Measurements from ENCODE around the gene CARS2. TPM values are rescaled to one million over a fixed set of nuclear protein-coding genes. Genes with fewer than 3 reads are reported as not detected.
"Not testable (repeated sequence)": the region's sequence is repeated elsewhere in the genome, so short reads cannot be mapped to it uniquely, and the experiment has no call there.

The CARS2 gene
- total RNA-seq, 1 donor from 2014 or later, result 73.6 TPM

- Histone ChIP-seq H3K27me3 (ENCODE audit: control insufficient read depth, insufficient read depth, low read length) (no peaks in the 10 kb centered on the region), H3K36me3 (ENCODE audit: control insufficient read depth, insufficient read depth, low read length) (peaks cover 2% of the 10 kb centered on the region), H3K4me3 (ENCODE audit: low read depth, low read length) (no peak overlapping the region)
- no peak for DNase-seq (ENCODE audit: low read depth)
- TF ChIP-seq, protein P1, sequence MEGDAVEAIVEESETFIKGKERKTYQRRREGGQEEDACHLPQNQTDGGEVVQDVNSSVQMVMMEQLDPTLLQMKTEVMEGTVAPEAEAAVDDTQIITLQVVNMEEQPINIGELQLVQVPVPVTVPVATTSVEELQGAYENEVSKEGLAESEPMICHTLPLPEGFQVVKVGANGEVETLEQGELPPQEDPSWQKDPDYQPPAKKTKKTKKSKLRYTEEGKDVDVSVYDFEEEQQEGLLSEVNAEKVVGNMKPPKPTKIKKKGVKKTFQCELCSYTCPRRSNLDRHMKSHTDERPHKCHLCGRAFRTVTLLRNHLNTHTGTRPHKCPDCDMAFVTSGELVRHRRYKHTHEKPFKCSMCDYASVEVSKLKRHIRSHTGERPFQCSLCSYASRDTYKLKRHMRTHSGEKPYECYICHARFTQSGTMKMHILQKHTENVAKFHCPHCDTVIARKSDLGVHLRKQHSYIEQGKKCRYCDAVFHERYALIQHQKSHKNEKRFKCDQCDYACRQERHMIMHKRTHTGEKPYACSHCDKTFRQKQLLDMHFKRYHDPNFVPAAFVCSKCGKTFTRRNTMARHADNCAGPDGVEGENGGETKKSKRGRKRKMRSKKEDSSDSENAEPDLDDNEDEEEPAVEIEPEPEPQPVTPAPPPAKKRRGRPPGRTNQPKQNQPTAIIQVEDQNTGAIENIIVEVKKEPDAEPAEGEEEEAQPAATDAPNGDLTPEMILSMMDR (IDR thresholded peaks at IDR 0.05; ENCODE audit: insufficient read depth, low read length, poor library complexity, severe bottlenecking), result no peak
Measured at GRCh38 chr13:110702089-110702488, 3.8 kb downstream of the CARS2 start.

GRCh38 chr13:110701061-110701460 lies 4.9 kb downstream of the CARS2 start:
- H3K27me3 ChIP-seq (ENCODE audit: control insufficient read depth, insufficient read depth, low read length); H3K36me3 ChIP-seq (ENCODE audit: control insufficient read depth, insufficient read depth, low read length); H3K4me3 ChIP-seq (ENCODE audit: low read depth, low read length); DNase-seq (ENCODE audit: low read depth): not testable (repeated sequence)

DNA sequence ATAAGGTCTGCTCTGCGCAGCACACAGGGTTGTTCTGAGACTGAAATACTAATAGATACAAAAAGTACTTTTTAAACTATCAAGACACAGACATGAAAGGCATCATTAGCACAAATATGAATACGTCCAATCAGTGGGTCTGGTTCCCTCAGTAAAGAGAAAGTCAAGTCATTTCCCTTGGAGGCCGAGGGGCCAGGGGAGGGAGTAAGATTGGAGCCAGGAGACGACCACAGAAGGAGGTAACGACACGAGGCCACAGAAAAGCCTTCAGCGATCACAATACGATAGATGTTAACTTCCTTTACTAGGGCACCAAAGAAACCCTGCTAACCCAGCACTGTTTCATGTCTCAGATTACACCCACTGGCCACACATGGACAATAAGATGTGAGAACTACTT lies 5.3 kb downstream of the CARS2 start:
- Histone ChIP-seq H3K36me3 (ENCODE audit: control insufficient read depth, insufficient read depth, low read length) (peaks cover 4% of the 10 kb centered on the region), H3K27me3 (ENCODE audit: control insufficient read depth, insufficient read depth, low read length) (no peaks in the 10 kb centered on the region), H3K4me3 (ENCODE audit: low read depth, low read length) (no peak overlapping the region)
- DNase-seq (ENCODE audit: low read depth), result no peak
- TF ChIP-seq, protein P1 (IDR thresholded peaks at IDR 0.05; ENCODE audit: insufficient read depth, low read length, poor library complexity, severe bottlenecking), result no peak

DNA sequence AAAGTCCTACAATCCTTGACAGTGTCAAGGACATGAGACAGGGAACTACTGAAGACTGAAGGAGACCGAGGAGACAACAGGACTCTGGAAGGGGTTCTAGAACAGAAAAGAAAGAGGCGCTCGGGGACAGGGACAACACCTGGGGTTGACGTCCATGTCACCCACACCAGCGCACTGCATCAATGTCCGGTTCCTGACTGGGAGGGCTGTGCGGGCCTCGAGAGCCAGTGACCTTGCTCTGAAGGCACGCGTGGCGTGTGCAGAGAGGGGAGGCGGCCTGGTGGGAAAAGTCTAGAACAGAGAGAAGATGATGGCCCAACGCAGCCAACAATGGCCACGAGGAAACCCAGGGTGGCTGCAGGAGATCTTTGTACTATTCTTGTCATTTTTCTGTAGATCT lies 5.7 kb downstream of the CARS2 start:
- Histone ChIP-seq H3K36me3 (ENCODE audit: control insufficient read depth, insufficient read depth, low read length) (peaks cover 4% of the 10 kb centered on the region), H3K27me3 (ENCODE audit: control insufficient read depth, insufficient read depth, low read length) (no peaks in the 10 kb centered on the region), H3K4me3 (ENCODE audit: low read depth, low read length) (no peak overlapping the region)
- DNase-seq (ENCODE audit: low read depth), result no peak
- TF ChIP-seq, protein P1 (IDR thresholded peaks at IDR 0.05; ENCODE audit: insufficient read depth, low read length, poor library complexity, severe bottlenecking), result no peak

- TF ChIP-seq, protein P1 (IDR thresholded peaks at IDR 0.05; ENCODE audit: insufficient read depth, low read length, poor library complexity, severe bottlenecking), result no peak
- no peak overlapping the region for H3K4me3 ChIP-seq (ENCODE audit: low read depth, low read length)
- no peak for DNase-seq (ENCODE audit: low read depth)
- no peaks in the 10 kb centered on the region for H3K27me3 ChIP-seq (ENCODE audit: control insufficient read depth, insufficient read depth, low read length)
- H3K36me3 ChIP-seq (ENCODE audit: control insufficient read depth, insufficient read depth, low read length), result peaks cover 4% of the 10 kb centered on the region
Measured at GRCh38 chr13:110699148-110700145, 6.5 kb downstream of the CARS2 start.

DNA sequence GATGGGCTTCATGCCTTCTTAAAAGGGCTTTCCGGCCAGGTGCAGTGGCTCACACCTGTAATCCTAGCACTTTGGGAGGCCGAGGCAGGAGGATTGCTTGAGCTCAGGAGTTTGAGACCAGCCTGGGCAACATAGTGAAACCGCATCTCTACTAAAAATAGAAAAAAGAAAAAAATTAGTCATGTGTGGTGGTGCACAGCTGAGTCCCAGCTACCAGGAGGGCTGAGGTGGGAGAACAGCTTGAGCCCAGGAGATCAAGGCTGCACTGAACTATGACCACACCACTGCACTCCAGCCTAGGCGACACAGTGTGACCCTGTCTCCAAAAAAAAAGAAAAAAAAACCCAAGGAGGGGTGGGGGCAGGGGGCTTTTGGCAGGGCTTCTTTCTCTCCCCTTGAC lies 7.2 kb downstream of the CARS2 start:
- TF ChIP-seq, protein P1 (IDR thresholded peaks at IDR 0.05; ENCODE audit: insufficient read depth, low read length, poor library complexity, severe bottlenecking), result no peak
- Histone ChIP-seq H3K36me3 (ENCODE audit: control insufficient read depth, insufficient read depth, low read length) (peaks cover 4% of the 10 kb centered on the region), H3K27me3 (ENCODE audit: control insufficient read depth, insufficient read depth, low read length) (no peaks in the 10 kb centered on the region), H3K4me3 (ENCODE audit: low read depth, low read length) (no peak overlapping the region)
- DNase-seq (ENCODE audit: low read depth), result no peak

Data from kidney epithelial cell (primary cell).